CD4-positive, alpha-beta T cell treated with Interleukin-12 subunit alpha and Interleukin-12 subunit beta, for 1 hour (primary cell): ENCODE measurements around the gene CCR6.
"Not testable (repeated sequence)": the region's sequence is repeated elsewhere in the genome, so short reads cannot be mapped to it uniquely, and the experiment has no call there.

ENCODE experiments used
- DNase-seq: peaks from one replicate; pipeline ENCODE4 v3.0.0-alpha.2; 2020

Gene CCR6

DNA sequence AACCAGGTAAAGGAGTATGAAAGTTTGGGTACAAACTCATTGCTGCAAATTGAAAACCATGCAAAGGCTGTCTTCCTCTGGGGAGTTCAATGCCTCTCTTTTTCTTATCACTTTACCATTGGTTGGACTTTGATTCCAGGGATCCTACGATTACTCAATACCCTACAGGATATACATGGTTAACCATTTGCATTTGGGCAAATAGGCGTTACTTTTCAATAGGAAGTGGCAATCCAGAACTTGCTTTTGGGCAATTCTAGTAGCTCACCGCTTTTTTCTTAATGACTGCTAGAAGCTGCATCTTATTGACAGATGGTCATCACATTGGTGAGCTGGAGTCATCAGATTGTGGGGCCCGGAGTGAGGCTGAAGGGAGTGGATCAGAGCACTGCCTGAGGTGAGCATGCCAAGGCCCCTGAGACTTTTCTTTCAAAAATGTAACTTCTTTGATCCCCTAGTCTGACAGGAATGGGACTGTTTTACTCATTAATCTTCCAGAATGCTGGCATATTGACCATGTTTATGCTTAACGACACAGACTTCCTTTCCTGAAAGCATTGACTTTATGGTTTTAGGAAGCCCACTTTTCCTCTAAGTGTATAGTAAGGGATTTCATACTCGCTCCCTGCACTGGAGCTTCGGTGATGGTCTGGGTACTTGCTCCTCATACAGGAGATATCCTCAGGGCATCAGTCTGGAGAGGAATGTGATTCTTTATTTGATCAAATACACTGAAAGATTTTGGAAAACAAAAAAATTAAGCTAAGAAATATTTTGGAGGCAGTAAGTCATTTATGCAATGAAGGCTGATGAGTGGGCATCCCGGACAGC lies at the start of gene CCR6:
Gene CCR6 (plus strand): TSS at position 270 of the 831 bp plus-strand sequence. CDS start 13,039 bp downstream, outside the sequence.
- no peak for DNase-seq

GRCh38 chr6:167073679-167074274 lies 49.1 kb upstream of the CCR6 start:
- no peak for DNase-seq

DNA sequence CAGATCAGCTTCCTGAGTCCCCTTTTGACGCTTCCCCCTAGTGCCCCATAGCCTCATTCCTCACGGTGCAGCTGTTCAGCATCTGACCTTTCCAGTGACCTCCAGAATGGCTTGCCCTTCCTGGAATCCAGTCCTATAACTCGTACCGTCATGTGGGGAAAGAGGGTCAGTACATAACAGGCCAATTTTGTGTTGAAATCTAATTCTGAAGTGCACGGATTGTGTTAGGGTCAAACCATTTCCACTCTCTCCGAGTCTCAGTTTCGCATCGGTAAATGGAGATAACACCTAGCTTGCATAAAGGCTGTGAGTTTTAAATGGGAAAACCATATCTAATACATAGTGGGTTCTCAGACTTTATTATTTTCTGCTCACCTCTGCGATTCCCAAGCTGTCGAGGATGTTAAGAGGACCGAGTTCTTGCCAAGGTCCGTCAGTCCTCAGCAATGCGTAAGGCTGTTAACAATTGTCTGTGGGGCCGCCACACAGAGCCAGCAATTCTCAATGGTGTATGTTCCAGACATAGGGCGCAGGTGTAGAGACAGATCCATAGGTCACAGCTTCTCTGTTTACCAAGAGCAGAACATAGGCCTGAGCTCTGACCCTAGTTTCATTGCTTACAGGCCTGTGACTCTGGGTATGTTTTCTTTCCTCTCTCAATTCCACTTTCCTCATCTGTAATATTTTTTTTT lies 45.5 kb upstream of the CCR6 start:
- no peak for DNase-seq

DNA sequence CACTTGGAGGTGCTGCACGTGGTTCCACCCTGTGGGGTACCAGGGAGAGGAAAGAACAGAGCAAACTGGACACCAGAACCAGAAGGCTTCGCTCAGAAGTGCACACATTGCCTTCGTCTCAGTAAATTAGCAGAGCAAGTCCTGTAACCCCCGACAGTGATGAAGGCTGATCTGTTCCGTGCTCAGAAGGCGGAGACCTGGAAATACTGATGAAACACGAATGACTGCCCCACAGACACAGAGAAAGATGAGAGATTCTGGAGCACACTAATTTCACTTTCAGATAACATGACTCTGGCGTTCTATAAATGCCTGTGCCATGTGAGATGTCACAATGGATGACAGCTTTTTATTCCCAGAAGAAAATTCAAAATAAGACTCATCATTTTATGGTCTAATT lies 44.2 kb upstream of the CCR6 start:
- DNase-seq = no peak

- DNase-seq = peak; percentile 73
Observed at GRCh38 chr6:167079853-167080297, 43.0 kb upstream of the CCR6 start.

DNA sequence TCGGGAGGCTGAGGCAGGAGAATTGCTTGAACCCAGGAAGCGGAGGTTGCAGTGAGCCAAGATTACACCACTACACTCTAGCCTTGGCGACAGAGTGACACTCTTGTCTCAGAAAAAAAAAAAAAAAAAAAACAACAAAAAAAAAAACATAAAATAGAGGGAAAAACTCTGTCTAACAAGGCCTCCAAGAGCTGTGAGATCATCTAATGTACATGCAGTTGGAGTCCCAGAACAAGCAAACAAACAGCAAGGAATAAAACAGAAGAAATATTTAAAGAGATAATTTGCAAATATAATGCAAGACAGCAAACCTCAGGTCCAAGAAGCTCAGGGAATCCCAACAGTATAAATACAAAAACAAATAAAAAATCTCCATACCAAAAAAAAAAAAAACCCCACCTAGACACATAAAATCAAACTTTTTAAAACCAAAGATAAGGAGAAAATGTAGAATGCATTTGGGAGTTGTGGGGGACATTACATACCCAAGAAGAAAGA lies 35.0 kb upstream of the CCR6 start:
- no peak for DNase-seq

DNA sequence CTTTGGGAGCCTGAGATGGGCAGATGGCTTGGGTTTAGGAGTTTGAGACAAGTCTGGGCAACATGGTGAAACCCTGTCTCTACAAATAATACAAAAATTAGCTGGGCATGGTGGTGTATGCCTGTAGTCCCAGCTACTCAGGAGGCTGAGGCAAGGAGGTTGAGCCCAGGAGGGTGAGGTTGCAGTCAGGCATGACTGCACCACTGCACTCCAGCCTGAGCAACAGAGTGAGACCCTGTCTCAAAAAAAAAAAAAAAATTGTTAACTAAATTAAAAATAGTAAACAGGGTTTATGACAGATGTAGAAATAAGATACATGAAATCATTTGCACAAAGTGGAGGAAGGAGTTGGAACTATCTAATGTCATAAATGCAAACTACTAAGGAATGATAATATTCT lies 34.2 kb upstream of the CCR6 start:
- DNase-seq = not testable (repeated sequence)

DNA sequence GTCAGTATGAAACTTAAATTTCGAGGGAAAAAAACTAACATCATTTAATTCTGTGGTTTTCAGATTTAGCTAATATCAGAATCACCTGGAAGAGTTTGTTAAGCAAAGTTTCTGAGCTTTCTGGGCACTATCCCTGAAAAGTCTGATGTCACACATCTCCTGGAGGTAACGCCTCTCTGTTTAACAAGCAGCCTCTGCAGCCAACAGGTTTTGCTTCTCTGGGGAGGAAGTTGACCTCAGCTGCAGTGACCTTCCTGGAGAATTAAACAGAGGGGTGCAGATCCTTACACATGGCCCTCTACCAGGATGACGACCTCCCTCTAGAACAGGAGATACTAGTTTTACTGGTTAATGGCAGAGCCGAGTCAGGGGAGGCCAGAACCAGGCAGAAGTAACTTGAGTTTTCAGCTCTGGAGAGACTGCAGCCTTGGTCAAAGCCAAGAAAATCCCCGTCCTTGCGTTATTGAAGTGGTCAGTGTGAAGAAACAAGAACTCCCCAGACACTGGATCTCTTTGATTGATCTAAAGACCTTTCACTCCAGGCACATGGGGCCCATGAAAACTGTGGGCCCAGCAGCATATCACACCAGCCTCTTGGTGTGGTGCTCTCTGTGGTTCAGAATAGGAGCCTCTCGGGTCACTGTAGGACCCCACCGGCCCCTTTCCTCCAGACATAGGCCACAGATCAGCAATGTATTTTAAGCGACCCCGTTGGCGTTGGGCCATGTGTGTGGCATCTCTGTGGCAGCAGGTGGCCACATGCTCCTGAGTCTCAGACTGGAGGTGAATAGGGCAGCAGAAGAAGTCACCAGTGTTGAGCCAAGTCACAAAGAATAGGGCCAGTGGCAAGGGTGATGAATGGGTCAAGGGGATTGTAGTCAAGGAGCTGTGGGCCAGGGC lies 33.4 kb upstream of the CCR6 start:
- no peak for DNase-seq

DNA sequence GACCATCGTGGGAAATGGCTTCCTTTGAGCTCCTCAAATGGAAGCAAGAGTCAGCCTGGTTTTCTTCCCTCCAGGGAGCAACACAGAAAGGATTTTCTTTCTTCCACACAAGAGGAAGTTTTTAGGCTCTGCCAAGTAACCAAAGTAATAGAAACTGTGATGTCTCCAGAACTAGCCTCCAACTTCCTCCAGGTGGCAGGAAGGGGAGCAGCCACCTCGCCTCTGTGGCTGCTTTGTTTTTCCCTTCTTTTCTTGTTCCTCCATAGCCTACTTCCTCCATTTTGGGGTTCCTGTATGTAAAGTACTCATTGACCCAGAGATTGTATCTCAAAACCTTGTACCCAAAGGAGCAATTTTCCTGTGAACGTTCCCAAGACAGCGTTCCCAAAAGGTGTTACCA lies 32.7 kb upstream of the CCR6 start:
- no peak for DNase-seq

- peak; percentile 56 for DNase-seq
Observed at GRCh38 chr6:167091026-167091804, 31.7 kb upstream of the CCR6 start.

GRCh38 chr6:167091805-167092107 lies 31.1 kb upstream of the CCR6 start:
- DNase-seq = no peak

DNA sequence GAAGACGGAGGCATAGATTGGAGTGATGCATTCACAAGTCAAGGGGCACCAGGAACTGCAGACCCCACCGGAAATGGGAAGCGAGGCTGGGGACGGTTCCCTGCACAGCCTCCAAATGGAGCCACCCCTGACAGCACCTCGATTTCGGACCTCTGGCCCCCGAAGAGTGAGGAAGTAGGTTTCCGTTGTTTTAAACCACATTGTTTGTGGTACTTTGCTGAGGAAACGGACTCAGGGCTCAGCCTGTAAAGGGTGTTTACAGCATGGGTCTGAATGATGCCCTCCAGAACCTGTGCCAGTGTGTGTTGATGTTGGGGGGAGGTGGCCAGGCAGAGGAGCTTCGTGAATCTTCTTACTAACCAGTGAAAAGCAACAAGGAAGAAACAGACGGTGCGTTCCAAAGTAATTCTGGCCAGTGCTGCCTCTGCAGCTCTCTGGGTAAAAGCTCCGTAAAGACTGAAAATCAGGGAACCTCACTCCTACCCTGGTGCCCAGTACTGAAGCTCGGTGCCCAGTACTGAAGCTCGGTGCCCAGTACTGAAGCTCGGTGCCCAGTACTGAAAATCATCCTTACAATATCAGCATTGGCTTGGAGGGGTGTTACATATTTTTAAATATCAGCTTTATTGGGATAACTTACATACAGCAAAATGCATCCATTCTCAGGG lies 30.1 kb upstream of the CCR6 start:
- no peak for DNase-seq

DNA sequence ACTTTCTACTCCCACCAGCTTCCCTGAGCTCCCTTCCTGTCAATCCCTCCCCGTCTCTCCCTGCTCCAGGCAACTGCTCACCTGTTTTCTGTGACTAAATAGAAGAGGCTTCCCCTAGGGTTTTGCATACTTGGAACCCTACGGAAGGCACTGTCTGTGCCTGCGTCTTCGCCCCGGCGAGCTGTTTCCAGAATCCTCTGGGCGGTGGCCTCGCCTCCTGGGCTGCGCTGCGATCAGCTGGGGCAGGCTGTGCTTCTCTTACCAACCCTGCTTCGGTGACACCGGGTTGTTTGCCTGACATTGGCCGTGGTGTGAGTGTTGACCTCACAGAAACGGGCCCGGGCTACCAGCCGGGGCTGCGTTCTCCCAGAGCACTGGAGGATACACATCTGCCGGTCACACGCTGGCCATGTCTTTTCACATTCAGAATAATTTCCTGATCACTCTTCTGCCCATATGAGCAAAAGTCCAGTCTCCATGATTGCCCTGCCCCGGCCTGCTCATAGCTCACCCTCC lies 29.4 kb upstream of the CCR6 start:
- DNase-seq = no peak

GRCh38 chr6:167093922-167094432 lies 28.9 kb upstream of the CCR6 start:
- peak; percentile 81 for DNase-seq

DNA sequence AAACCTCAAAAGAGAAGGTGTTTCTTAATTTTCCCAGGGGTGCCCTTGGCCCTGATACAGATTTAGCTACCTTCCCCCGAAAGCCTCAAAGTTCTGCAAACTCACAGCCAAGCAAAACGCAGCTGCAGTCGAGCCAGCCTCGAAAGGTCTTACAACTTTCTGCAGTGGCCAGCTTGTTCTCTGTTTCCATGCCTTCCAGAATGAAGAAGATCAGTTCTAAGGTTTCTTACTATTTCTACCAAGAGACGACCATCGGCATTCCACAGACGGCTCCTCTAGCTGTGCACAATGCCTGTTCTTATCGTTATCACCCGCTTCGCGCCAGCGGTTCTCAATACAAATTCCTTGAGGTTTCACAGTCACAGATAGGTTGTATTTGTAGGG lies 28.5 kb upstream of the CCR6 start:
- DNase-seq = no peak

DNA sequence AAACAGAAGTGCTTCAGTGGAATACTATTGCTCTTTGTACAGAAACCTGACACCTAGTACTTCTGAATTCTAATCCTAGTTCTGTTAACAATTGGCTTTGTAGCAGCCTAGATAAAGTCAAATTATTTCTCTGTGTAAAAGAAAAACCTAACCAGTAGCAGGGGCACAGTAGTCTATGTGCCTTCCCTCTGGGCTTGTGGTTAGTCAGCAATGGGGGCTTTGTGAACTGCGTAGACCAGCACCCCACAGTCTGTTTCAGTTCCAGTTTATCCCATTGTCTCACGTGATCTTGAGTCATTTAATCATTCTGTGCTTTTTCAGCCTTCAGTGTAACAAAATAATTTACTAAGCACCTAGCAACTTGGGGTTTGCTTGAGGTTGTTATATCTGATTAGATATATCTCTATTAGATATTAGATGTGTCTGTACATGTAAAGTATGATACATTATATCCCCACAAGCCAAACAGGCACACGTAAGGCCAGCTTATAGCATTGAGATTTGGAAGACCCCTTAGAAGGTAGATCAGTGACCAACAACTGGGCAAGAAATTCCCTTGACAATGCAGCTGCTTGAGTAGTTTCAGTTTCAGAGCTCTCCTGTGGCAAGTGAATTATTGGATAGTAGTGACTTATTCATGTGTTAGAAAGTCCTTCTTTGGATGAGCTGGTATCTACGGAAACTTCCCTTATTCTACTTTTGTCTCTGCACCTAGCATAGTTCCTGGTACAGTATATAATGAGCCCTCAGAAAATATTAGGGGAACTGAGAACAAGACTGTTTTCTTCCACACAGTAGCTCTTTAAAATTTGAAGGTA lies 27.9 kb upstream of the CCR6 start:
- no peak for DNase-seq

DNA sequence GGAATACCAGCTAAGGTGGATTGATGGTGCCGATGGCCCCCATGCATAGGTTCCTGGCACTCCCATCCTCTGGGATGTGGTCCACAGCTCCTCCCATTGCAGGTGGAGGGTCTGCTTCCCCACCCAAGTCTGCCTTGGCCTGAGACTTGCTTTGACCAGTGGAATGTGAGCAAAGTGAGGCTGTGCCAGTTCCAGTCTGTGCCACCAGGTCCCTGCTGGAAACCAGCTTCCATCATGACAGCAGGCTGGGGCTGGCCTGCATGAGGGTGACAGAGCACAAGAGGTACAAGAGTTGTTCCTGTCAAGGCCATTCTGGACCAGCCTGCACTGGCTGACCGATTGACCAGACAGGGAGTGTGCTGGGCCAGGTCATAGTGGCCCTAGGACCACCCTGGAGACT lies 27.0 kb upstream of the CCR6 start:
- DNase-seq = no peak

DNA sequence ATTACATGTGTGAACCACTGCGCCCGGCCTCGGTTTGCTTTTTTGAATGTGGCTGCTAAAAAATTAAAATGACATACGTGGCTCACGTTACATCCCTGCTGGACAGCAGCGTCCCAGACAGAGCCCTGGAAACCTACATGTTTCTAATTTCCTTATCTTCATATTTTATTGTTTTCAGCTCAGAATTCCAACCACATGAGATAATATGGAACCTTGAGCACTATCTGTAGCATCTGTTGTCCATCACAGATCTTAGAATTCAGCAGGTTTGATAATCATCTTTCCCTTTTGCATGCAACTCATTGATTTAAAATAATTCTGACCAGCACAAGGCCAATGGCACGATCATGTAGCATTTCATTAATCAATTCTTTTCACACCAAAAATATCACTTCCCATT lies 25.9 kb upstream of the CCR6 start:
- DNase-seq = no peak

DNA sequence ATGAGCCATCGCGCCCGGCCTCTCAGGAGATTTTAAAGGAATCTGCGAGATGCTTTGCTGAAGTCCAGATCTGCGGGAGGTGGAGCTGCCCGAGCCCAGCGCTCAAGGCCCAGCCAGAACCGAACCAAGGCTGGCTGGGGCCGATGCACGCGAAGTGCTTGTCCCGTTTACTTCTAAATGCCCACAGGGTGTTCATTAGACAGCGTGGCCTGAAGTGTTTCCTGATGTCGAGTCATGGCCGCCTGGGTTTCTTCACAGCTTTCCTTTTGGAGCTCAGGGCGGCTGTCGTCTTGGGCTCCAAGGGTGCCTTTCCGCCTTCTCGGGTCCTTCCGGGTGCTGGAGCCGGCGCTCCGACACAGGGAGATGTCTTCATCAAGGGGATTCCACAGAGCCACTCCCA lies 25.1 kb upstream of the CCR6 start:
- DNase-seq = no peak

DNA sequence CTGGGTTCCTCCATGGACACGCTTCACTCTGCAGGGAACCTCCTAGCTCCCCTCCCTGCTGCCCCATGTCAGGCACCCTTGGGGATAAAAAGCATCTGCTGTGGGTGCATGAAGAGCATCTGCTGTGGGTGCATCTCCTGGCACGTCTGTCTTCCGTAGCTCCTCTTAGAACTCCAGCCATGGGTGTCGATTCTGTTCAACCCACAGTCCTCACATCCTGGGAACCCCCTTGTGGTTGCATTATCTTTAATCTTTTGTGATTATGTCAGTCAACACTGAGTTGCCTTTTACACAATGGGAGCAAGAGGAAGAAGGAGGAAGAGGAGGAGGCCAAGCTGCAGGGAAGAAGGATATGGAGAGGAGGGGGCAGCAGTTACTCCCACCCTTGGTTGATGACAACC lies 24.1 kb upstream of the CCR6 start:
- DNase-seq = peak; percentile 54
